HG02623 (cell line): ENCODE data around the gene ANXA8.
"Not testable (repeated sequence)": the region's sequence is repeated elsewhere in the genome, so short reads cannot be mapped to it uniquely, and the experiment has no call there.

Source experiments
- ATAC-seq: cut with Tn5 transposase; IDR thresholded peaks from one replicate; pipeline ENCODE4 v1.9.1; 2021; ENCODE audit warnings: moderate library complexity; ENCODE audit not compliant: unreplicated experiment

Gene ANXA8

GRCh38 chr10:47465216-47465917, 18.5 kb downstream of the ANXA8 start:
- not testable (repeated sequence) for ATAC-seq

DNA sequence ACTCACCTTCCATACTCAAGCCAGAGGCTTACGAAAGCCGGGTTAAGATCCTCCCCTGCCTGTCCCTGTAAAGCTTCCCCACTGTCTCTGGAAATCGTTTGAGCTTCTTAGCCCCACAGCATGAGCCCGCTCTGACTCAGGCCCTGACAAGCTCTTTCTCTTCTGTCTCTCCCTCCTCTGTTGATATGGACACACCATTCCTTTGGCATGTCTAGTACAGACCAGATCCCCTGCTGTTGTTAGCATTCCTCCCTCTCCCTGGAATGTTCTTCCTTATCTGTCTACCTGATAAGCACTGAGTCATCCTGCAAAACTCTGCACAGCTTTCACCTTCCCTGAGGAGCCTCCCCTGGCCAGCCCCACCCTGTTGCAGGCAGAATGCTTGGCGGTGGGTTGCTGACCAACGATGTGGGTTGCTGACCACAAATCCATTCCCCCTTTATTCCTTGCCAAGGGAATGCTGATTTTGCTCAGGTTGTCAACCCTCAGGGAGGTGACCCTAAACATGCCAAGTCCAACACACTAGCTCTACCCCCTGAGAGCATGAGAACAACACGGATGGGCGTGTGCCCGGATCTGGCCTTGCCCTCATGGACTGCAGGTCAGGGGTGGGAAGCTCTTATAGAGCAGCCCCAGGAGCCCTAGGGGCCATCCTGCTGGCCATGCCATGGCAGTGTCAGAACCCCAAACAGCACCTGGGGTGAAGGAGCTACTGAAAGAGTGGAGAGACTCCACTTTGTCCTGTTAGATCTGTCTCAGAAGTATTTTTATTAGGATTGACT, 21.1 kb downstream of the ANXA8 start:
- not testable (repeated sequence) for ATAC-seq

DNA sequence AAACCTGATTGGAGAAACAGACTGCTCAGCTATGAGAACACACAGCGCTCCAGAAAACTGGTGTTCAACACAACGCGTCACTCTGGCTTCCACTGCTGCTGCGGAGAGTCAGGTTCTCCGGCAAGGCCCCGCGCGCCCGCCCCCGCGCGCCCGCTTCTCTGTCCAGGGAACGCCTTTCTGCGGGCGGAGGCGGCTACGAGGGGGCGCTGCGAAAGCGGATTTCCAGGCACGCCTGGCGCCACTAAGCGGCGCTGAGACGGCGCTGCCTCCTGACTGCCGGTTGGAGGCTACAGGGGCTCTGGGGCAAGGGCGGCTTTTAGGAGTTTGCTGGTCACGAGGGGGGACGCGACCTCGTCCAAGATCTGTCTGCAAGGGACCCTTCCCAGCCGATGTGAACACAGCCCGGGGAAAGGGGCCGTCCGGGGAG, 22.6 kb downstream of the ANXA8 start:
- not testable (repeated sequence) for ATAC-seq

GRCh38 chr10:47458466-47459154, 25.3 kb downstream of the ANXA8 start:
- no peak for ATAC-seq

GRCh38 chr10:47457826-47458225, 26.1 kb downstream of the ANXA8 start:
- ATAC-seq, result no peak

GRCh38 chr10:47457528-47457820, 26.4 kb downstream of the ANXA8 start:
- ATAC-seq, result no peak

- no peak for ATAC-seq
Observed at GRCh38 chr10:47456794-47457527, 27.0 kb downstream of the ANXA8 start.

DNA sequence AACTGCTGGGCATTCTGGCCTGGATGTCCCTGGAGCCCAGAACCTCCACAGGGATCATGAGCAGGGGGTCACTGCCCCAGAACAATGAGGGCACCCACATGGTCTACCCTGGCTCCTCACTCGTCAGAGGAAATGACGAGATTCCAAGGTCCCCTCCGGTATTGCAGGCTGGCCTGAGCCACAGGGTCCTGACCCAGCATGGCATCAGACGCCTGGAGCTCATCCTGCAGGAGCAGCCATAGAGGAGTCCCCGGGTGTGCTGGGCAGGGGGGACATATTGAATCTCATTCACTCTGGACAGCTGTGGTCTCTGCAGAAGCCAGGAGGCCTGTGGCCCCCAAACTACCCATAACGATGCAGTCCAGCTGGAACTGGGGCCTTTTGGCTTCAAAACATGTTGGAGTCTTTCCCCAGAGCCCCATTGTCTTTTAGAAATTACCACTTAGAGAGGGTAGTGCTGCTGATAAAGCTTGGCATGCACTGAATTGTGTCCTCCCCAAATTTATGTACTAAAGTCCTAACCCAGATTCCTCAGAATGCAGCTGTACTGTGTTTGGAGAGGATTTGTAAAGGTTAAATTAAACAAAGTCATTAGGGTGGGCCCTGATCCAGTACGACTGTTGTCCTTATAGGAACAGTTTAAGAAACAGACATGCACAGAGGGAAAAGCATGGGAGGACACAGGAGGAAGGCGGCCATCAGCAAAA, 27.7 kb downstream of the ANXA8 start:
- no peak for ATAC-seq

GRCh38 chr10:47455350-47456078, 28.4 kb downstream of the ANXA8 start:
- not testable (repeated sequence) for ATAC-seq

GRCh38 chr10:47454780-47455058, 29.2 kb downstream of the ANXA8 start:
- no peak for ATAC-seq

- ATAC-seq, result no peak
Observed at GRCh38 chr10:47454008-47454779, 29.7 kb downstream of the ANXA8 start.

DNA sequence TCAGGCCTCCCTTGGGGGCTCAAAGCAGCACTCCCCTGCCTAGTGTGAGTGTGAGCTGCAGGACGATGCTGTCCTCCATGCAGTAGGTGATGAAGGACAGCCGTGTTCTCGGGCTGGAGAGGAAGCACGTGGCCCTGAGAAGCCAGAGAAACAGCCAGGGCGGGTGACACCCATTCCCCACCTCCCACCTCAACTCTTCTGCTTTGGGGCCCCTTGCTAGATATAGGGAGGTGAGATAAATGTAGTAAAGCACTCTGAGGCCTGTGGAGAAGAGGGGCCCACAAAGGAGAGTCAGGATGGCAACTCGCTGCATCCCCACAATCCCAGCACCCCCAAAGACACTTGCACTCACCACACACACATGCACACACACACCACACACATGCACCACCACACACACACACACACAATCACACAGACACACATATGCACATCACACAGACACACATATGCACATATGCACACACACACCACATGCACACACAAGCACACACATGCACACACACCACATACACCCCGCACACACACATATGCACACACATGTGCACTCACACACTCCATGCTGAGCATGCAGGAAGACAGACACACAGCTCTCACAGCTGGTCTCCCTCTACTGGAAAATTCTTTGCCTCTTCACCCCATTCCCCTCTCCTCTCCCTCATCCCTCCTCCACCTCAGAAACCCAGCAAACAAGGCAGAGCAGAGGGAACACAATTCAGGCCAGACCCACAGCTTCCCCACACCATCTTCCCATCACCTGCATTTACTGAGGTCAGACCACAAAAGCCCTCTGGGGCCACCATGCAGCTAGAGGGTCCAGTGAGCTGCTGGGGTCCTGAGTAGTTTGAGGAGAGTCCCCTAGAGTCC, 30.5 kb downstream of the ANXA8 start:
- no peak for ATAC-seq

DNA sequence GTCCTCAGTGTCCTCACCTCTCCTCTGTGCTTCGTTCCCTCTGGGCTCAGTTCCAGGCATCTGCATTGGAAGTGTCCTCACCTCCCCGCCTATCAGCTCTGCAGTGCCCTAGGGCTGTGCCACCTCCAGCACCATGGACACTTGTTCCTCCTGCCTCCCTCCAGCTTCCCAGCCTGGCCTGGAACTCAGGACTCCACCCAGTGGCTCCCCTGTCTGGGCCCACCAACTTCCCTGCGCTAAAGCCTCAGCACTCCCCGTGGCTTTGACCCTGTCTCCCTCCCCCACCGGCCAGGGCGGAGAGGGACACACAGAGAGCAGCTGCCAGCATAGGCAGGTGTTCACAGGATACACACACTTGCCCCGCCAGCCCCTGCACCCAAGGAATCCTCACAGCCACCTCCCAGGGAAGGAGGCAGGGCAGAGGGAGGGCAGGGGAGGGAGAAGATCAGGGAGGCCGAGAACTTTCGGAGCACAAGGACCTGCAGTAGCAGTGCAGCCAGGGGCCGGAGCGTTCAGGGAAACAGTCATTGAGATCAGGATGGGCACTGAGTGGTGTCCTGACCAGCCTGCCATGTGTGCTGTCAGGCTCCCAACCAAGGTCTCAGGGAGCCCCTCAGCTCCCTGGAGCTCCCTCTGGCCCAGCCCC, 31.3 kb downstream of the ANXA8 start:
- ATAC-seq, result no peak

DNA sequence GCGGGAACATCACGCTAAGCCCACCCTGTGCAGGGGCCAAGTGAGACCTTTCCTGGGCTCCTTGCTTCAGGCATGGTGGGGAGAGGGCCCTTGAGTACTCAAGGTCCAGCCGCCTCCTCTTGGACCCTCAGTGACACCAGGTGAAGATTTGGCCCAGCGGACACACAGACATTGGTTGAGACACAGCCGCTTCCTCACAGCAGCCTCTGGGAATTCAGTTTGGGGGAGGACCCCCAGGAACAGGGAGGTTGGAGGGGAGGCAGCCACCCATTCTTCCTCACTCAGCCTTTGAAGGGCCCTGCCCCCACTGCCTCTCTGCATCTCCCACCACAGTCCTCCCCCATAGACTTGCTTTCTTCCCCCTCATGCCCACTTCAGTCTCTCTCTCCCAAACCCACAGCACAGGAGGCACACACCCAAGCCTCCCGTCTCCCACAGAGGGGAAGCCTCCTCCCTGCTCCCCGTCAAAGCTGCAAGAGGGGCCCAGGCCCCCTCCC, 31.9 kb downstream of the ANXA8 start:
- ATAC-seq, result no peak

DNA sequence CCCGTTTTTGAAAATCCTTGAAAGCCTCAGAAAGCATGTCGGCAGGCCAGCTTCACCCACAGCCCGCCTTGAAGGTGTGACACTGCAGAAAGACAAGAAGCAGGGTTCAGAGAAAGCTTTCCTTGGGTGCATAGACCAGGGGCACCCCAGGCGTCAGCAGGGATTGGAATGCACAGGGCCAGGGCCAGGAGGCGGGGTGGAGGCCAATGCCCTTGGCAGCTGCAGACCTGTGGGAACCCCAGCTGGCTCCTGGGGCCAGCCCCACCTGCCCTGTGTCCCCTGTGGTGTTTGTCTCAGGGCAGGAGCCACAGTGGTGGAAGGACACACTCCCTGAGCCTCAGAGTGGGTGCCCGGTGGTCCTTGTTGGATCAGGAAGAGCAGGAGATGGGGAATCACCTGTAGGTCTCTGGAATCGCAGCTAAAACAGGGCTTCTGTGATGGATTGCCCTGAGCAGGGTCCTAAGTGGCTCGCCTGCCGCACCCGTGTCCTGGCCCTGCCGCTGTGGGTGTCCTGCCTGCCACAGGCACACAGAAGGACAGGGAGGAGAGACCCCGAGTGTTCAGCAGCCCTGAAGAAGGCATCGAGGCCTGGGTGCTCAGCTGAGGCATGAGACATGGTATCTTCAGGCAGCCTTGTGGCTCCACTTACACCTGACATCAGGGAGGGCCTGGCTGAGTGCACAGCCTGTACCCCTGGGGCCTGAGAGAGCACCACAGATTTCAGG, 32.5 kb downstream of the ANXA8 start:
- no peak for ATAC-seq

DNA sequence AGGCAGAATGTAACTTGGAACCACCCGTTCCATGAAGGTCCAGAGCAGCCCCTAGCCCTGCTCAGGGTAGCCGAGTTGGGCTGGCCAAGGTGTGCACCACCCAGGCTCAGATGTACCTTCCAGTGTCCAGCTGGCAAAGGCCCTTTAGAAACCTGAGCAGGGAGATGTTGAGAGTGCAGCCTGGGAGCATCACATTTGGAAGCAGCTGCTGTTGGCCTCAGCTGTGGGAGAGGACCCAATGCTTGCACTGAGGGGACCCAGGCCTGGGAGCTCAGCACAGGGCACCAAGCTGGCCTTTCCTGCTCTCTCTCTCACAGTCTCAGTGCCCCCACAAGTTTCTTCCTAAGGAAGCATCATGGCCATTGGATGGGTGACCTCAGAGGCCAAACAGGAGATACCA, 33.5 kb downstream of the ANXA8 start:
- no peak for ATAC-seq

DNA sequence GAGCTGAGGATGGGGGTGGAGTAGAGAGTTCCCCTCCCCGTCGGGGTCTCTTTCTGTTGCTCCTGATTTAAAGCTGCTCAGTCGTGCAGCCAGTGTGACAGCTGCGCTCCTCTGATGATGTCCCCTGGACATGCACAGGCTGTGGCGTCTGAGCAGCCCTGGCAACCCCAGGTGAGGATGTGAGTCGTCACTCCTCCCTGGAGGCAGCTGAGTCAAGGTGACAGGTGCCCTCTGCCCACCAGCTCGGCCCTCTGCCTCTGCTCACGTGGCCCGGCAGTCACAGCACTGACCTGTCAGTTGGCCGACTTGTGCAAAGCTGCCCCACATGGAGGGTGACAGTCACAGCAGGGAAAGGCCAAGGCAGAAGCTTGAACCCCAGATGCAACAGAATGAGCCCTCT, 33.9 kb downstream of the ANXA8 start:
- no peak for ATAC-seq
